GM23338 (cell line): ENCODE results near the gene AOPEP. TPM values are rescaled to one million over a fixed set of nuclear protein-coding genes. Genes with fewer than 3 reads are reported as not detected.

ENCODE experiments used
- ATAC-seq: fragments of 200-7000 bp; cut with Tn5 transposase; 3 replicates; pipeline ENCODE4 v1.9.1; 2020
- DNase-seq: peaks from one replicate; pipeline ENCODE4 v3.0.0-alpha.2; 2015; ENCODE audit warnings: low spot score
- H2AFZ ChIP-seq: fragments of 200-600 bp; sonication (generic); 2 replicates; pipeline ENCODE4 v1.8.0; 2016; ENCODE audit warnings: antibody characterized with exemption, mild to moderate bottlenecking, moderate library complexity
- H3F3A ChIP-seq: fragments of 200-600 bp; sonication (generic); replicated peaks from 2 replicates; pipeline ENCODE4 v1.8.0; 2017; ENCODE audit warnings: antibody characterized with exemption, mixed run types, low read depth
- H3K27ac ChIP-seq: fragments of 200-600 bp; sonication (generic); 2 replicates; pipeline ENCODE4 v1.6.1; 2016; ENCODE audit warnings: low read depth
- H3K27me3 ChIP-seq: fragments of 200-600 bp; sonication (generic); 2 replicates; pipeline ENCODE4 v1.8.0; 2016; ENCODE audit warnings: mild to moderate bottlenecking, mixed run types, moderate library complexity; ENCODE audit not compliant: insufficient read depth
- H3K36me3 ChIP-seq: fragments of 200-600 bp; sonication (generic); 2 replicates; pipeline ENCODE4 v1.8.0; 2016; ENCODE audit warnings: mild to moderate bottlenecking; ENCODE audit not compliant: insufficient read depth
- H3K4me1 ChIP-seq: fragments of 200-600 bp; sonication (generic); 2 replicates; pipeline ENCODE4 v1.8.0; 2016; ENCODE audit warnings: mild to moderate bottlenecking, moderate library complexity; ENCODE audit not compliant: insufficient read depth
- H3K4me2 ChIP-seq: fragments of 200-600 bp; sonication (generic); 2 replicates; pipeline ENCODE4 v1.7.1; 2017; ENCODE audit warnings: mixed run types
- H3K4me3 ChIP-seq: fragments of 200-600 bp; sonication (generic); 2 replicates; pipeline ENCODE4 v1.6.1; 2016; ENCODE audit warnings: mixed run types
- H3K79me2 ChIP-seq: fragments of 200-600 bp; sonication (generic); replicated peaks from 2 replicates; pipeline ENCODE4 v1.8.0; 2017; ENCODE audit warnings: mild to moderate bottlenecking; ENCODE audit not compliant: insufficient read depth
- H3K9me2 ChIP-seq: fragments of 200-600 bp; sonication (generic); 2 replicates; pipeline ENCODE4 v1.8.0; 2017; ENCODE audit not compliant: insufficient read depth
- H4K20me1 ChIP-seq: fragments of 200-600 bp; sonication (generic); replicated peaks from 2 replicates; pipeline ENCODE4 v1.8.0; 2017; ENCODE audit warnings: mild to moderate bottlenecking; ENCODE audit not compliant: insufficient read depth
- H3K27ac Mint-ChIP-seq: 2 replicates; pipeline ENCODE4 v1.8.0; 2020; ENCODE audit warnings: inconsistent platforms, mild to moderate bottlenecking, moderate library complexity, mixed read lengths
- H3K27me3 Mint-ChIP-seq: 3 replicates; pipeline ENCODE4 v1.8.0; 2022; ENCODE audit warnings: low read depth, mild to moderate bottlenecking, moderate library complexity, mixed read lengths, inconsistent platforms; ENCODE audit not compliant: insufficient read depth, poor library complexity
- H3K36me3 Mint-ChIP-seq: 3 replicates; pipeline ENCODE4 v1.8.0; 2021; ENCODE audit warnings: low read depth, mild to moderate bottlenecking, inconsistent platforms, moderate library complexity, mixed read lengths
- H3K4me1 Mint-ChIP-seq: 3 replicates; pipeline ENCODE4 v1.8.0; 2020; ENCODE audit warnings: mild to moderate bottlenecking, inconsistent platforms, mixed read lengths
- H3K4me3 Mint-ChIP-seq: 3 replicates; pipeline ENCODE4 v1.8.0; 2021; ENCODE audit warnings: moderate library complexity, mild to moderate bottlenecking, inconsistent platforms, mixed read lengths
- H3K9me3 Mint-ChIP-seq: 3 replicates; pipeline ENCODE4 v1.8.0; 2020; ENCODE audit warnings: moderate library complexity, mild to moderate bottlenecking, inconsistent platforms, mixed read lengths
- CTCF ChIP-seq, 2 experiments: fragments of 200-600 bp in 1 of 2; sonication (generic) in 1 of 2; conservative IDR thresholded peaks; 2 replicates each; pipeline versions ENCODE4 v1.5.1 to v1.6.1; 2016 to 2017; ENCODE audit warnings: antibody characterized with exemption in 2 of 2, low read depth in 2 of 2, mild to moderate bottlenecking in 2 of 2, moderate library complexity in 1 of 2
- EZH2 ChIP-seq: fragments of 200-600 bp; sonication (generic); IDR thresholded peaks from one replicate; pipeline ENCODE4 v1.8.0; 2017; ENCODE audit warnings: antibody characterized with exemption, mild to moderate bottlenecking, low read depth; ENCODE audit not compliant: unreplicated experiment
- EZH2phosphoT487 ChIP-seq: fragments of 200-600 bp; sonication (generic); IDR thresholded peaks from one replicate; pipeline ENCODE4 v1.8.1; 2018; ENCODE audit warnings: antibody characterized with exemption; ENCODE audit not compliant: unreplicated experiment
- POLR2AphosphoS5 ChIP-seq: IDR thresholded peaks from 2 replicates; pipeline ENCODE4 v1.6.1; 2016; ENCODE audit warnings: antibody characterized with exemption, low read depth
- REST ChIP-seq: IDR thresholded peaks from one replicate; pipeline ENCODE4 v1.6.1; 2018; ENCODE audit warnings: antibody characterized with exemption; ENCODE audit not compliant: unreplicated experiment
- STAT1 ChIP-seq: IDR thresholded peaks from one replicate; pipeline ENCODE4 v1.6.1; 2016; ENCODE audit warnings: antibody characterized with exemption; ENCODE audit not compliant: unreplicated experiment
- ZNF114 ChIP-seq: fragments of 250-450 bp; sonication (Bioruptor Pico); IDR thresholded peaks from 2 replicates; pipeline ENCODE4 v1.5.0; 2020; ENCODE audit warnings: mild to moderate bottlenecking, moderate library complexity
- ZNF331 ChIP-seq: fragments of 250-450 bp; sonication (Bioruptor Pico); IDR thresholded peaks from 2 replicates; pipeline ENCODE4 v1.5.0; 2020; ENCODE audit warnings: low read depth, mild to moderate bottlenecking, moderate library complexity
- ZNF462 ChIP-seq: fragments of 250-450 bp; sonication (Bioruptor Pico); IDR thresholded peaks from 2 replicates; pipeline ENCODE4 v1.5.0; 2020; ENCODE audit warnings: mild to moderate bottlenecking, moderate library complexity
- polyA plus RNA-seq: library from polyadenylated mRNA; unstranded; fragments of >200 nt; fragmentation: Nextera tagmentation; extraction: Ambion mirVana; gene quantifications from 2 replicates; pipeline ENCODE4 v1.2.1, GENCODE V29; 2016
- total RNA-seq: library from RNA; depleted of rRNA; stranded (reverse); fragments of >200 nt; shearing (Covaris generic); gene quantifications from 2 replicates; pipeline ENCODE4 v1.2.3, GENCODE V29; 2014
- TF ChIP-seq, protein P1 (sequence below): IDR thresholded peaks from 2 replicates; pipeline ENCODE4 v1.6.1; 2016; ENCODE audit warnings: antibody characterized with exemption

The AOPEP gene
- total and polyA plus RNA-seq, 2 experiments from 2014 or later = 7.0 to 16.5 TPM

- TF ChIP-seq ZNF462 = no peak
These were observed 219.8 kb downstream of the AOPEP start (continued) for GRCh38 chr9:94946256-94946655.

DNA sequence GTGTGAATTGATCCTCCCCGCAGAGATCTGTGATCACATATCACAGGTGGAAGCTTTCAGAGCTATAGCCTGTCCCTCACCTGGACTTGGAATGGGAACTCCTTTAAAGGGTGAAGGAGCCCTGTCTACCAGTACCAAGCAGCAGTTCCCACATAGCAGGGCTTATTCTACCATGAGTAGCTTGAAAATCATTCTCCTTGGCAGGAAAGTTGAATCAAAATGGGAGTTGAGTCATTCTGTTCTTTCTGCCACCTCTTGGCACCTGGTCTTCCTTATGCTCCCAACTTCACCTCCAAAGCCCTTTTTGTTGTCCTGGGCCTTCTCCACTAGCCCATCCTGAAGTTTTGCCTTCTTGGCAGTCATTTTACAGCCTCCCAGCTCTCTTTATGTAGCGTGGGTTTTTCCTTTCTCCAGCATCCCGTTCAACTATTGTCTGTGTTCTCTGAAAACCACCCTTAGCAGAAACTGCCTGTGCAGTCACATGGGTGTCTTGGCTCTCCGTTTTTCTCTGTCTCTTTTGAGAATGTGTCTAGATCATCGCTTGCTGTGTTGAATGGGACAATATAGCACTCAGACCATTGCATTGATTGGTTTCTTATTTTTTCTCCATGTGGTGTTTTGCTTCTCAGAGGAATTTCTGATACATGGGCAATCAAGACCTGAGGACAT is 222.2 kb downstream of the AOPEP start:
- Histone ChIP-seq H3F3A (no peaks in the 10 kb centered on the region), H4K20me1 (no peaks in the 10 kb centered on the region), H3K79me2 (no peaks in the 10 kb centered on the region), H3K4me2 (no peak overlapping the region), H3K36me3 (no peaks in the 10 kb centered on the region), H3K4me3 (no peak overlapping the region), H3K27ac (0 out of 2 replicates have a peak overlapping the region, but pooled peaks have one; percentile 39), H2AFZ (no peak overlapping the region), H3K27me3 (no peaks in the 10 kb centered on the region), H3K9me2 (0 out of 2 replicates have a peak, but pooled peaks cover 4% of the 10 kb centered on the region), H3K4me1 (peaks cover 36% of the 10 kb centered on the region)
- Mint-ChIP-seq H3K27ac (no peak overlapping the region), H3K27me3 (peaks cover 2% of the 10 kb centered on the region), H3K4me1 (peaks cover 55% of the 10 kb centered on the region), H3K36me3 (no peaks in the 10 kb centered on the region), H3K9me3 (no peaks in the 10 kb centered on the region), H3K4me3 (no peak overlapping the region)
- ATAC-seq = no peak
- no peak for DNase-seq
- TF ChIP-seq, protein P1, sequence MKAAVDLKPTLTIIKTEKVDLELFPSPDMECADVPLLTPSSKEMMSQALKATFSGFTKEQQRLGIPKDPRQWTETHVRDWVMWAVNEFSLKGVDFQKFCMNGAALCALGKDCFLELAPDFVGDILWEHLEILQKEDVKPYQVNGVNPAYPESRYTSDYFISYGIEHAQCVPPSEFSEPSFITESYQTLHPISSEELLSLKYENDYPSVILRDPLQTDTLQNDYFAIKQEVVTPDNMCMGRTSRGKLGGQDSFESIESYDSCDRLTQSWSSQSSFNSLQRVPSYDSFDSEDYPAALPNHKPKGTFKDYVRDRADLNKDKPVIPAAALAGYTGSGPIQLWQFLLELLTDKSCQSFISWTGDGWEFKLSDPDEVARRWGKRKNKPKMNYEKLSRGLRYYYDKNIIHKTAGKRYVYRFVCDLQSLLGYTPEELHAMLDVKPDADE = no peak
- no peak for TF ChIP-seq ZNF114
- TF ChIP-seq REST = no peak
- TF ChIP-seq EZH2phosphoT487 = no peak
- TF ChIP-seq EZH2 = no peak
- TF ChIP-seq ZNF331 (CRISPR knock-in tag) = no peak
- TF ChIP-seq STAT1 = no peak
- TF ChIP-seq POLR2AphosphoS5 = no peak
- no peak for TF ChIP-seq CTCF (conservative IDR thresholded peaks at IDR 0.05; ENCODE audit: low read depth in 2 of 2)
